GM18519 (cell line): ENCODE results near the gene CAPN13.

Source experiments
- ATAC-seq: cut with Tn5 transposase; IDR thresholded peaks from one replicate; pipeline ENCODE4 v1.9.1; 2021; ENCODE audit warnings: mild to moderate bottlenecking, moderate library complexity; ENCODE audit not compliant: unreplicated experiment, low FRiP score

CAPN13 gene

GRCh38 chr2:30732376-30732775, 74.9 kb downstream of the CAPN13 start:
- no peak for ATAC-seq

GRCh38 chr2:30731706-30732105, 75.5 kb downstream of the CAPN13 start:
- no peak for ATAC-seq

GRCh38 chr2:30730736-30731647, 76.3 kb downstream of the CAPN13 start:
- ATAC-seq = no peak

GRCh38 chr2:30729031-30729430, 78.2 kb downstream of the CAPN13 start:
- no peak for ATAC-seq

GRCh38 chr2:30722936-30723725, 84.1 kb downstream of the CAPN13 start:
- ATAC-seq = no peak

GRCh38 chr2:30721668-30722647, 85.3 kb downstream of the CAPN13 start:
- no peak for ATAC-seq

- ATAC-seq = no peak
Measured at GRCh38 chr2:30721241-30721640, 86.0 kb downstream of the CAPN13 start.

GRCh38 chr2:30717081-30717650, 90.1 kb downstream of the CAPN13 start:
- ATAC-seq = no peak

GRCh38 chr2:30716123-30716900, 90.9 kb downstream of the CAPN13 start:
- no peak for ATAC-seq

- ATAC-seq = no peak
Measured at GRCh38 chr2:30714811-30715709, 92.2 kb downstream of the CAPN13 start.

GRCh38 chr2:30713698-30714097, 93.5 kb downstream of the CAPN13 start:
- ATAC-seq = no peak

GRCh38 chr2:30711646-30712085, 95.6 kb downstream of the CAPN13 start:
- ATAC-seq = peak; percentile 75

GRCh38 chr2:30710461-30710860, 96.8 kb downstream of the CAPN13 start:
- ATAC-seq = no peak

- ATAC-seq = no peak
Measured at GRCh38 chr2:30710016-30710415, 97.2 kb downstream of the CAPN13 start.

GRCh38 chr2:30709516-30709915, 97.7 kb downstream of the CAPN13 start:
- no peak for ATAC-seq

- ATAC-seq = no peak
Measured at GRCh38 chr2:30708491-30709290, 98.6 kb downstream of the CAPN13 start.

- ATAC-seq = no peak
Measured at GRCh38 chr2:30707304-30707903, 99.8 kb downstream of the CAPN13 start.
